Spleen (tissue), 10 donors: ENCODE measurements around the gene KLHL8. TPM values are rescaled to one million over a fixed set of nuclear protein-coding genes. Genes with fewer than 3 reads are reported as not detected.

Experiments used
- polyA plus RNA-seq, 3 donors: library from polyadenylated mRNA; stranded (reverse); fragments of 200-250 nt; gene quantifications; one replicate each; pipeline ENCODE4 v1.2.1, GENCODE V29; 2013
- total RNA-seq, 7 donors: library from RNA; depleted of rRNA in 3 of 7; stranded (reverse); fragments of >200 nt in 3 of 7; fragmentation: NEBNext Ultra II Directional in 4 of 7; extraction: Animal tissue kit (Norgen Biotek cat#: 25700) in 4 of 7; gene quantifications; one replicate each; pipeline versions ENCODE4 v1.1.0 to v1.2.1, GENCODE V29; 2016 to 2021
- donor health status: healthy with polysubstance abuse.
- donor health status: DM: no; HTN: no; CAD: no; lungs with moderate emphysema.
- donor health status: DM: no; HTN: no; CAD: no.
- donor health status: Bipolar disorder and iron deficiency.
- donor health status: healthy.
- donor health status: DM: no; HTN: no; CAD: no.
- donor health status: DM: yes; HTN: yes; CAD: no.

Gene KLHL8
- total and polyA plus RNA-seq, 10 donors = 2.6 to 17.6 (median 15.0) TPM

Other genes starting within 250 kb of the KLHL8 start
- gene HSD17B13, start 102.3 kb upstream of the KLHL8 start, total RNA-seq = 1 to 10 TPM in 1 of 7 donors, under 1 TPM in 6; 0.25 to 1.2 (median 0.52) TPM
- gene HSD17B13, start 102.3 kb upstream of the KLHL8 start, polyA plus RNA-seq = under 1 TPM; 0.09 to 0.30 (median 0.13) TPM
- 100 to 1,000 TPM in 1 of 7 donors, 10 to 100 TPM in 6; 50.0 to 121 (median 60.5) TPM for gene HSD17B11, start 170.6 kb upstream of the KLHL8 start, total RNA-seq
- gene HSD17B11, start 170.6 kb upstream of the KLHL8 start, polyA plus RNA-seq = 10 to 100 TPM; 27.0 to 48.0 (median 35.2) TPM
- 10 to 100 TPM; 14.9 to 23.5 (median 20.8) TPM for gene NUDT9, start 202.0 kb upstream of the KLHL8 start, total RNA-seq
- 10 to 100 TPM; 17.0 to 23.7 (median 19.9) TPM for gene NUDT9, start 202.0 kb upstream of the KLHL8 start, polyA plus RNA-seq